Hematopoietic multipotent progenitor cell treated with erythropoietin and hydrocortisone succinate and interleukin-3 and kit ligand, for 8 days (in vitro differentiated cells): ENCODE data around the gene BICD2.

Experiments
- DNase-seq: peaks from one replicate; pipeline ENCODE4 v3.0.0-alpha.2; 2015

The BICD2 gene

DNA sequence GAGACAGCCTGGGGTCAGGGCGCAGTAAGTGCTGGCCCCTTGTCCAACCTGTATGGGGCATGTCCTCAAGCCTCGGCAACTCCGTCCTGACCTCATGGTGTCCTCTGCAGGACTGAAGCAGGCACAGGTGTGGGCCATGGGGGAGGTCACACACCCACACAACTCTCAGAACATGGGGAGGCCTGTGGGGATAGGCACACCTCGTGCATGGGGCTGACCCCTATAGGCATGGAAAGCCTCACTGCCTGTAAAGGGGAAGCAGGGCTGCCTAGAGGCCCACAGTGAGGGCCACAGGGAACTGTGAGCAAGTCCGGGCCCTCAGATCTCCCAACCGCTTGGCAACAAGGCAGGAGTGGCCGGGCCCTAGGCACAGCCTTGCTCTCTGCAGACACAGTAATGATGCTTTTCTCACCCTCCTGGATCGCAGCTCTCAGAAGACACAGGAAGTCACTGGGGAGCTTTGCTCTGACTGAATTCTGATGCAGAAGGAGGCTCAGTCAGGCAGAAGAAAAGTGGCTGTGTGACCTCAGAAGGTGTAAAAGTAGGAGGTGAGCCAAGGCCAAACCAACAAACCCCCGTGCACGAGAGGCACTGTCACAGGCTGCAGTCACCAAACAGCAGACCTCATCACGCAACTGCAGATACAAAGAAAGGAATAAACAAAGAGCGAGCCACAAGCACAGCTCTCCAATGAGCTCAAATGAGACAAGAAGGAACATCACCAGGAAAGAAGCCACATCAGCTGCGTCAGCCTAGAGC lies 100.1 kb downstream of the BICD2 start:
- no peak for DNase-seq

DNA sequence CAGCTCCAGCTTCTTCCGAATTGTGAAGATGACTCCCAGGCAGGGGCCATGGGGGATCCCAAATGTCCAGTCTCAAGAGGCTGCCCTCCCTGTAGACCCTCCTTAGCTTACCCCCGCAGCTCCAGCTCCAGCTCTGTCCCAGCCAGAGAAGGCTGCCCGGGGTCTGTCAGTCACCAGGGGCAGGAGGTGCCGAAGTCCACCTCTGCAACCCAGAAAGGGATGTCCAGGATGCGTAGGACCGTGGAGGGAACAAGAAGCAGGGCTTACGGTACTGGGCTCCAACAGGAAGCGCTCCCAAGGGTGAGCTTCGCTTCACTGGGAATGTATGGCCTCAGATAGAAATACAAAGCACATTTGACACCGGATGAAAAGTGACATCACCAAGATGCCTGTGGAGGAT lies 100.7 kb downstream of the BICD2 start:
- DNase-seq, result no peak

DNA sequence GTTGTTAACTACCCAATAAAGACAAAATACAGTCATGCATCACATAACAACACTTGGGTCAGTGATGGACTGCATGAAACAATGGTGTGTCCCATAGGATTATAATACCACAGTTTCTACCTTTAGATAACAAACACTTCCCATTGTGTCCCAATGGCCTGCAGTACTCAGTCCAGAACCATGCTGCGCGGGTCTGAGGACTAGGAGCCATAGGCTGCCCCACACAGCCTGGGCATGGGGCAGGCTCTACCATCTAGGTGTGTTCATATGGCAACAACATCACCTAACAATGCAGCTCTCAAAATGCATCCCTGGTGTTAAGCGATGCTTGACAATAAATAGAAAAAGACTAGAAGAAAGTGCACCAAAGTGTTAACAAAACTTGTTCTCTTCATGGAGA lies 101.5 kb downstream of the BICD2 start:
- no peak for DNase-seq

DNA sequence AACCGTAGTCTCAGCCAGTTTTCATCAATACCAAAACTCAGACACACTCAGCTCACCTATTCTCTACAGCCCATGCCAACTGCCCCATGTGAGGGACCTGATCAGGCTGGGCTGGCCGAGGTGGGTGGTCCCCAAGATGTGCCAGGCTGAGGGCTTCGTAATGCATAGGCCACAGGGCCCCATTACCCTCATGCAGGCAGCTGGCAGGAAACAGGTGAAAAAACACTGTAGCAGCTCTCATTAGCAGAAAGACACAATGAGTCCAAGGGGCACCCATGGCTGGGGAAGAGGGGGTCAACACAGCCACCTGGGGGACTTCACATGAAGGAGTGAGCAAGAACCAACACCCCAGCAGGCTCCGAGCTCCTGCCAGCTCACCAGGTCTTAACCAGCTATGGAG lies 102.9 kb downstream of the BICD2 start:
- no peak for DNase-seq
